GM21515 (cell line): ENCODE measurements around the gene ARRDC4.

ENCODE experiments used
- ATAC-seq: cut with Tn5 transposase; IDR thresholded peaks from one replicate; pipeline ENCODE4 v1.9.1; 2021; ENCODE audit not compliant: unreplicated experiment

ARRDC4 gene

GRCh38 chr15:97995881-97996603 lies 35.5 kb downstream of the ARRDC4 start:
- no peak for ATAC-seq

GRCh38 chr15:97998307-97999071 lies 38.0 kb downstream of the ARRDC4 start:
- ATAC-seq: no peak

- no peak for ATAC-seq
These were observed 40.0 kb downstream of the ARRDC4 start for GRCh38 chr15:98000249-98001203.

- ATAC-seq: no peak
These were observed 41.2 kb downstream of the ARRDC4 start for GRCh38 chr15:98001663-98002194.

- ATAC-seq: no peak
These were observed 41.9 kb downstream of the ARRDC4 start for GRCh38 chr15:98002419-98002818.

- no peak for ATAC-seq
These were observed 42.4 kb downstream of the ARRDC4 start for GRCh38 chr15:98002866-98003265.

- no peak for ATAC-seq
These were observed 43.0 kb downstream of the ARRDC4 start for GRCh38 chr15:98003518-98003917.

- no peak for ATAC-seq
These were observed 43.5 kb downstream of the ARRDC4 start for GRCh38 chr15:98003996-98004395.

GRCh38 chr15:98005659-98006058 lies 45.2 kb downstream of the ARRDC4 start:
- ATAC-seq: no peak

GRCh38 chr15:98009169-98009568 lies 48.7 kb downstream of the ARRDC4 start:
- ATAC-seq: no peak

GRCh38 chr15:98009971-98010370 lies 49.5 kb downstream of the ARRDC4 start:
- no peak for ATAC-seq

- ATAC-seq: no peak
These were observed 51.9 kb downstream of the ARRDC4 start for GRCh38 chr15:98012354-98012753.

GRCh38 chr15:98013631-98014030 lies 53.1 kb downstream of the ARRDC4 start:
- no peak for ATAC-seq

GRCh38 chr15:98017150-98017964 lies 56.9 kb downstream of the ARRDC4 start:
- no peak for ATAC-seq

GRCh38 chr15:98018761-98019351 lies 58.4 kb downstream of the ARRDC4 start:
- no peak for ATAC-seq
